H1 (cell line): Measurements from ENCODE around the gene POU2AF3. TPM values are rescaled to one million over a fixed set of nuclear protein-coding genes. Genes with fewer than 3 reads are reported as not detected.

Experiments
- CTCF ChIA-PET: fragments of 300-600 bp; sonication (Branson Sonifier 250); formaldehyde crosslinking; loops from one replicate; lab custom pipeline; 2021; ENCODE audit not compliant: partially characterized antibody; lab: Charles Lee
- POLR2A ChIA-PET: fragments of 300-600 bp; sonication (Branson Sonifier 250); formaldehyde crosslinking; loops from one replicate; lab custom pipeline; 2021; ENCODE audit warnings: inconsistent platforms; ENCODE audit not compliant: partially characterized antibody; lab: Charles Lee
- DNase-seq, 2 experiments: peaks; one replicate each; pipeline versions ENCODE4 v3.0.0 to v3.0.0-alpha.2; 2010 to 2022; ENCODE audit warnings: low spot score in 2 of 2, low read depth in 1 of 2, mixed read lengths in 1 of 2
- FAIRE-seq: peaks from 2 replicates; lab custom pipeline; 2011; peaks lifted over from hg19 to GRCh38; lab: Jason Lieb, UNC
- H2AFZ ChIP-seq: 2 replicates; pipeline ENCODE4 v1.8.1; 2012; ENCODE audit warnings: low read length, inconsistent platforms
- H2AK5ac ChIP-seq: 2 replicates; pipeline ENCODE4 v1.6.1; 2013; ENCODE audit warnings: low read depth, low read length
- H2BK120ac ChIP-seq: replicated peaks from 2 replicates; pipeline ENCODE3; 2013; ENCODE audit warnings: low read depth, low read length, inconsistent platforms
- H2BK12ac ChIP-seq: 2 replicates; pipeline ENCODE4 v1.6.1; 2013; ENCODE audit warnings: low read depth, low read length
- H2BK15ac ChIP-seq: 2 replicates; pipeline ENCODE4 v1.6.1; 2013; ENCODE audit warnings: low read length
- H2BK20ac ChIP-seq: 2 replicates; pipeline ENCODE4 v1.6.1; 2013; ENCODE audit warnings: low read length
- H2BK5ac ChIP-seq: 2 replicates; pipeline ENCODE4 v1.6.1; 2013; ENCODE audit warnings: low read depth, low read length
- H3K14ac ChIP-seq: 2 replicates; pipeline ENCODE4 v1.6.1; 2013; ENCODE audit warnings: inconsistent platforms; ENCODE audit not compliant: insufficient read length
- H3K18ac ChIP-seq: 2 replicates; pipeline ENCODE4 v1.6.1; 2013; ENCODE audit warnings: low read length; ENCODE audit errors: extremely low read depth
- H3K23ac ChIP-seq: 2 replicates; pipeline ENCODE4 v1.6.1; 2013; ENCODE audit warnings: inconsistent platforms; ENCODE audit not compliant: insufficient read length
- H3K23me2 ChIP-seq: 2 replicates; pipeline ENCODE4 v1.6.1; 2013; ENCODE audit warnings: low read depth, low read length
- H3K27ac ChIP-seq: 2 replicates; pipeline ENCODE4 v1.6.1; 2011; ENCODE audit warnings: low read depth, low read length, inconsistent platforms
- H3K27me3 ChIP-seq, 4 experiments: replicated peaks in 1 of 4; 1 replicate in 1 of 4; 2 replicates in 3 of 4; pipeline versions ENCODE4 v1.6.1 to v1.8.1; 2011 to 2013; ENCODE audit warnings: low read length in 3 of 4, mild to moderate bottlenecking in 3 of 4, inconsistent platforms in 2 of 4, mixed read lengths in 2 of 4, moderate library complexity in 1 of 4; ENCODE audit not compliant: control insufficient read depth in 3 of 4, insufficient read depth in 3 of 4; ENCODE audit errors: extremely low read depth in 1 of 4
- H3K36me3 ChIP-seq, 4 experiments: 2 replicates each; pipeline versions ENCODE4 v1.6.1 to v1.8.1; 2011 to 2013; ENCODE audit warnings: mild to moderate bottlenecking in 4 of 4, low read length in 3 of 4, moderate library complexity in 2 of 4, control low read depth in 1 of 4, inconsistent platforms in 1 of 4; ENCODE audit not compliant: insufficient read depth in 4 of 4, control insufficient read depth in 2 of 4
- H3K4ac ChIP-seq: replicated peaks from 2 replicates; pipeline ENCODE3; 2013; ENCODE audit warnings: low read length, low read depth, mixed read lengths, inconsistent platforms; ENCODE audit not compliant: insufficient read length
- H3K4me1 ChIP-seq, 4 experiments: replicated peaks in 1 of 4; 1 replicate in 1 of 4; 2 replicates in 3 of 4; pipeline versions ENCODE4 v1.6.1 to v1.8.1; 2011 to 2013; ENCODE audit warnings: low read length in 3 of 4, inconsistent platforms in 2 of 4, mixed read lengths in 1 of 4; ENCODE audit not compliant: insufficient read depth in 4 of 4, control insufficient read depth in 3 of 4
- H3K4me2 ChIP-seq, 2 experiments: 2 replicates each; pipeline versions ENCODE4 v1.6.1 to v1.8.1; 2011 to 2013; ENCODE audit warnings: low read depth in 2 of 2, low read length in 2 of 2, control low read depth in 1 of 2, inconsistent platforms in 1 of 2, mild to moderate bottlenecking in 1 of 2; ENCODE audit not compliant: insufficient read depth in 1 of 2
- H3K4me3 ChIP-seq, 4 experiments: fragments of 200-600, 300-600 bp in 1 of 4; sonication (generic), shearing (Covaris generic), sonication (Bioruptor Twin) in 1 of 4; 2 replicates each; pipeline versions ENCODE4 v1.5.1 to v1.8.1; 2011 to 2016; ENCODE audit warnings: low read length in 4 of 4, low read depth in 3 of 4, control low read depth in 2 of 4, inconsistent platforms in 2 of 4, mild to moderate bottlenecking in 2 of 4, mixed read lengths in 1 of 4, moderate library complexity in 1 of 4; ENCODE audit not compliant: insufficient read depth in 2 of 4; ENCODE audit errors: extremely low read depth in 1 of 4
- H3K56ac ChIP-seq: replicated peaks from 2 replicates; pipeline ENCODE3; 2013; ENCODE audit warnings: low read depth, mild to moderate bottlenecking, mixed read lengths, low read length, inconsistent platforms; ENCODE audit not compliant: insufficient read length
- H3K79me1 ChIP-seq: 2 replicates; pipeline ENCODE4 v1.6.1; 2013; ENCODE audit warnings: low read depth, low read length, control low read depth
- H3K79me2 ChIP-seq, 2 experiments: 2 replicates each; pipeline versions ENCODE4 v1.6.1 to v1.8.1; 2012 to 2013; ENCODE audit warnings: low read length in 2 of 2, mild to moderate bottlenecking in 2 of 2, inconsistent platforms in 1 of 2; ENCODE audit not compliant: insufficient read depth in 2 of 2, control insufficient read depth in 1 of 2
- H3K9ac ChIP-seq, 4 experiments: replicated peaks in 1 of 4; 1 replicate in 1 of 4; 2 replicates in 3 of 4; pipeline versions ENCODE4 v1.6.1 to v1.8.1; 2011 to 2013; ENCODE audit warnings: low read depth in 3 of 4, low read length in 3 of 4, control low read depth in 2 of 4, mild to moderate bottlenecking in 2 of 4, moderate library complexity in 2 of 4, inconsistent platforms in 1 of 4; ENCODE audit errors: extremely low read depth in 1 of 4
- H3K9me3 ChIP-seq, 2 experiments: 2 replicates each; pipeline versions ENCODE4 v1.6.1 to v1.8.1; 2012 to 2013; ENCODE audit warnings: mild to moderate bottlenecking in 2 of 2, moderate library complexity in 2 of 2, control low read depth in 1 of 2, inconsistent platforms in 1 of 2, low read depth in 1 of 2, low read length in 1 of 2, mixed read lengths in 1 of 2; ENCODE audit not compliant: insufficient read depth in 2 of 2
- H4K20me1 ChIP-seq, 2 experiments: replicated peaks in 1 of 2; 2 replicates each; pipeline versions ENCODE3 to v1.8.1; 2011 to 2013; ENCODE audit warnings: inconsistent platforms in 2 of 2, low read length in 2 of 2, mild to moderate bottlenecking in 1 of 2; ENCODE audit not compliant: insufficient read depth in 2 of 2, control insufficient read depth in 1 of 2
- H4K5ac ChIP-seq: 2 replicates; pipeline ENCODE4 v1.6.1; 2013; ENCODE audit warnings: low read length, low read depth, mixed read lengths, inconsistent platforms; ENCODE audit not compliant: insufficient read length
- H4K8ac ChIP-seq: 2 replicates; pipeline ENCODE4 v1.8.0; 2013; ENCODE audit warnings: mild to moderate bottlenecking, moderate library complexity, low read length, inconsistent platforms; ENCODE audit not compliant: insufficient read depth; ENCODE audit errors: extremely low read depth
- H4K91ac ChIP-seq: replicated peaks from 2 replicates; pipeline ENCODE3; 2013; ENCODE audit warnings: low read length, mixed read lengths, inconsistent platforms; ENCODE audit not compliant: insufficient read length
- BACH1 ChIP-seq: IDR thresholded peaks from 2 replicates; pipeline ENCODE4 v1.6.1; 2012; ENCODE audit warnings: low read length, improper control_type of control experiment
- CHD2 ChIP-seq: IDR thresholded peaks from 2 replicates; pipeline ENCODE4 v1.6.1; 2012; ENCODE audit warnings: low read length, improper control_type of control experiment
- EP300 ChIP-seq, 2 experiments: IDR thresholded peaks; 1 replicate in 1 of 2; 2 replicates in 1 of 2; pipeline ENCODE4 v1.6.1; 2011 to 2012; ENCODE audit warnings: low read depth in 2 of 2, low read length in 2 of 2, mild to moderate bottlenecking in 2 of 2, borderline replicate concordance in 1 of 2, inconsistent platforms in 1 of 2, moderate library complexity in 1 of 2
- FOSL1 ChIP-seq: IDR thresholded peaks from 2 replicates; pipeline ENCODE4 v1.6.1; 2011; ENCODE audit warnings: mild to moderate bottlenecking, low read depth, low read length, moderate library complexity; ENCODE audit not compliant: insufficient read depth
- RBBP5 ChIP-seq: IDR thresholded peaks from 2 replicates; pipeline ENCODE4 v1.7.1; 2012; ENCODE audit warnings: low read depth, mild to moderate bottlenecking, inconsistent platforms, low read length, moderate library complexity, borderline replicate concordance
- SAP30 ChIP-seq: fragments of 300-600 bp; sonication (generic); IDR thresholded peaks from 2 replicates; pipeline ENCODE4 v1.7.1; 2012; ENCODE audit warnings: low read length, moderate library complexity, mild to moderate bottlenecking, inconsistent platforms; ENCODE audit not compliant: insufficient read depth, insufficient replicate concordance
- SIRT6 ChIP-seq: IDR thresholded peaks from one replicate; pipeline ENCODE4 v1.7.1; 2012; ENCODE audit warnings: low read length, inconsistent platforms
- SP1 ChIP-seq: IDR thresholded peaks from 2 replicates; pipeline ENCODE4 v1.6.1; 2011; ENCODE audit warnings: low read depth, low read length
- TAF7 ChIP-seq: optimal IDR thresholded peaks from 2 replicates; pipeline ENCODE3; 2011; ENCODE audit warnings: low read depth, mild to moderate bottlenecking, inconsistent platforms, low read length, moderate library complexity, borderline replicate concordance
- USF2 ChIP-seq: IDR thresholded peaks from 2 replicates; pipeline ENCODE4 v1.6.1; 2011; ENCODE audit warnings: low read length, improper control_type of control experiment
- WGBS, 2 experiments: shearing (Covaris generic) in 1 of 2; methylation state at CpG; one replicate each; pipeline versions ENCODE4 v1.1.6 to v1.1.7; 2013 to 2015; ENCODE audit warnings: low lambda C conversion rate in 2 of 2, mixed read lengths in 2 of 2, inconsistent platforms in 1 of 2, low coverage in 1 of 2, missing lambda C conversion rate in 1 of 2; ENCODE audit not compliant: insufficient replicate concordance in 2 of 2, insufficient coverage in 1 of 2, insufficient read length in 1 of 2; ENCODE audit errors: extremely low coverage in 1 of 2, missing lambda C conversion rate in 1 of 2; 5-methylcytosine and 5-hydroxymethylcytosine counted together
- polyA plus RNA-seq, 7 experiments: library from polyadenylated mRNA; depleted of rRNA in 3 of 7; stranded (reverse) in 5 of 7; unstranded in 2 of 7; fragments of >200 nt in 5 of 7; fragments of 200-250 nt in 2 of 7; gene quantifications; 1 replicate in 5 of 7; 2 replicates in 1 of 7; 4 replicates in 1 of 7; pipeline versions ENCODE4 v1.2.1 to v1.2.3, GENCODE V29; 2011 to 2013; ENCODE audit warnings: missing spikeins in 2 of 7, mixed read lengths in 2 of 7
- total RNA-seq: library from RNA; stranded (reverse); fragmentation: NEBNext Ultra II Directional; extraction: Animal tissue kit (Norgen Biotek cat#: 25700); gene quantifications from 2 replicates; pipeline ENCODE4 v1.2.1, GENCODE V29; 2021
- TF ChIP-seq, protein P1 (sequence below): IDR thresholded peaks from 2 replicates; pipeline ENCODE4 v1.6.1; 2011; ENCODE audit warnings: low read depth, mild to moderate bottlenecking, low read length; ENCODE audit not compliant: insufficient read depth

POU2AF3 gene
- total and polyA plus RNA-seq, 2 of the 8 experiments (the other 6 are each of a cell fraction or from before 2014, with no cell fraction given), result 1.2 to 5.7 TPM

GRCh38 chr11:111303461-111303860 is 5.1 kb downstream of the POU2AF3 start:
- POLR2A ChIA-PET, result interaction anchor here (0.7 kb wide), 1 partner anchor 140 kb away, joined by 5 read pairs; no protein-coding TSS in a partner anchor
- FAIRE-seq, result no peak
- no peak overlapping the region for H3K4me2 ChIP-seq
- TF ChIP-seq, protein P1, sequence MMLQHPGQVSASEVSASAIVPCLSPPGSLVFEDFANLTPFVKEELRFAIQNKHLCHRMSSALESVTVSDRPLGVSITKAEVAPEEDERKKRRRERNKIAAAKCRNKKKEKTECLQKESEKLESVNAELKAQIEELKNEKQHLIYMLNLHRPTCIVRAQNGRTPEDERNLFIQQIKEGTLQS, result no peak
- TF ChIP-seq USF2, result no peak
- TF ChIP-seq EP300 (IDR thresholded peaks at IDR 0.05; ENCODE audit: borderline replicate concordance in 1 of 2, low read depth in 2 of 2, low read length in 2 of 2), result no peak
- TF ChIP-seq CHD2, result no peak
- TF ChIP-seq FOSL1, result no peak
- TF ChIP-seq BACH1, result no peak
- TF ChIP-seq RBBP5, result no peak
- TF ChIP-seq SP1, result no peak
- no peak for TF ChIP-seq SIRT6
- TF ChIP-seq TAF7, result no peak
- TF ChIP-seq SAP30, result no peak

More at GRCh38 chr11:111303461-111303860, 5.1 kb downstream of the POU2AF3 start:
- CTCF ChIA-PET, result interaction anchor here (0.6 to 2.0 kb wide), 9 partner anchors 20 to 142 kb away, joined by 3 to 10 read pairs (median 4); no protein-coding TSS in a partner anchor
- Histone ChIP-seq H3K14ac (no peak overlapping the region), H3K4ac (no peak overlapping the region), H3K23me2 (peaks cover 16% of the 10 kb centered on the region; the same call in 1 of the 2 replicates), H2BK20ac (no peak overlapping the region), H3K36me3 (no peaks in the 10 kb centered on the region), H3K79me2 (no peaks in the 10 kb centered on the region), H3K56ac (no peak overlapping the region), H4K8ac (no peak overlapping the region), H2BK15ac (no peak overlapping the region; the same call in 1 of the 2 replicates), H3K4me1 (peaks cover under 1 to 4% (median 2%) of the 10 kb centered on the region in 4 experiments; a peak in 5 of 7 replicates), H2BK120ac (no peak overlapping the region), H4K20me1 (no peaks in the 10 kb centered on the region), H3K9ac (no peak overlapping the region), H4K91ac (no peak overlapping the region), H3K18ac (no peak overlapping the region), H3K4me3 (no peak overlapping the region), H3K23ac (no peak overlapping the region), H4K5ac (no peak overlapping the region), H3K79me1 (no peaks in the 10 kb centered on the region), H3K27ac (no peak overlapping the region), H2AFZ (no peak overlapping the region), H2BK5ac (no peak overlapping the region), H2AK5ac (no peak overlapping the region), H3K9me3 (no peaks in the 10 kb centered on the region), H2BK12ac (no peak overlapping the region), H3K27me3 (peaks cover 0 to 22% (median 9%) of the 10 kb centered on the region in 4 experiments; a peak in 5 of 7 replicates)
- DNase-seq, result no peak
- 76% methylated on average over 4 of the region's 4 CpGs; no CpG with 5 or more reads in 1 of the 2 experiments for WGBS, 2 experiments
